ENCODE data around the gene CALD1.

Gene CALD1

GRCh38 chr7:134827889-134828288, 48.5 kb downstream of the CALD1 start:
- no peak for TF ChIP-seq CTCF (IDR thresholded peaks at IDR 0.05; ENCODE audit: low read depth, low read length, missing control alignments)
- DNase-seq (ENCODE audit: extremely low read depth, low read depth), result peak; percentile 33
- no peak overlapping the region for H3K4me3 ChIP-seq (replicated peaks; ENCODE audit: low read depth, low read length)

GRCh38 chr7:134828361-134828760, 48.9 kb downstream of the CALD1 start:
- DNase-seq (ENCODE audit: extremely low read depth, low read depth), result no peak
- TF ChIP-seq CTCF (IDR thresholded peaks at IDR 0.05; ENCODE audit: low read depth, low read length, missing control alignments), result no peak
- H3K4me3 ChIP-seq (replicated peaks; ENCODE audit: low read depth, low read length), result no peak overlapping the region

GRCh38 chr7:134829380-134829986, 50.0 kb downstream of the CALD1 start:
- no peak for DNase-seq (ENCODE audit: extremely low read depth, low read depth)
- no peak overlapping the region for H3K4me3 ChIP-seq (replicated peaks; ENCODE audit: low read depth, low read length)
- no peak for TF ChIP-seq CTCF (IDR thresholded peaks at IDR 0.05; ENCODE audit: low read depth, low read length, missing control alignments)

- TF ChIP-seq CTCF (IDR thresholded peaks at IDR 0.05; ENCODE audit: low read depth, low read length, missing control alignments), result no peak
- DNase-seq (ENCODE audit: extremely low read depth, low read depth), result no peak
These were observed 52.4 kb downstream of the CALD1 start for GRCh38 chr7:134831862-134832261.

GRCh38 chr7:134832367-134832766, 52.9 kb downstream of the CALD1 start:
- TF ChIP-seq CTCF (IDR thresholded peaks at IDR 0.05; ENCODE audit: low read depth, low read length, missing control alignments), result no peak
- DNase-seq (ENCODE audit: extremely low read depth, low read depth), result no peak
- no peak overlapping the region for H3K4me3 ChIP-seq (replicated peaks; ENCODE audit: low read depth, low read length)

More at GRCh38 chr7:134831862-134832261, 52.4 kb downstream of the CALD1 start:
- H3K4me3 ChIP-seq (replicated peaks; ENCODE audit: low read depth, low read length), result no peak overlapping the region

GRCh38 chr7:134834689-134835462, 55.4 kb downstream of the CALD1 start:
- no peak for DNase-seq (ENCODE audit: extremely low read depth, low read depth)
- no peak for TF ChIP-seq CTCF (IDR thresholded peaks at IDR 0.05; ENCODE audit: low read depth, low read length, missing control alignments)
- H3K4me3 ChIP-seq (replicated peaks; ENCODE audit: low read depth, low read length), result no peak overlapping the region

Data from HFF-Myc (cell line).